IPS-18c (cell line): ENCODE results near the gene SARDH.

ENCODE experiments used
- H3K4me3 ChIP-seq: 2 replicates; pipeline ENCODE4 v1.7.0; 2013; ENCODE audit warnings: low read depth, mild to moderate bottlenecking, low read length, moderate library complexity; ENCODE audit not compliant: insufficient read depth
- H3K9me3 ChIP-seq: one replicate; pipeline ENCODE4 v1.6.1; 2013; ENCODE audit warnings: mild to moderate bottlenecking, low read length, moderate library complexity; ENCODE audit not compliant: control insufficient read depth, insufficient read depth

Gene SARDH

GRCh38 chr9:133728856-133729616, 9.1 kb downstream of the SARDH start:
- H3K9me3 ChIP-seq, result no peaks in the 10 kb centered on the region
- no peak overlapping the region for H3K4me3 ChIP-seq

GRCh38 chr9:133727876-133728441, 10.2 kb downstream of the SARDH start:
- Histone ChIP-seq H3K9me3 (no peaks in the 10 kb centered on the region), H3K4me3 (no peak overlapping the region)

DNA sequence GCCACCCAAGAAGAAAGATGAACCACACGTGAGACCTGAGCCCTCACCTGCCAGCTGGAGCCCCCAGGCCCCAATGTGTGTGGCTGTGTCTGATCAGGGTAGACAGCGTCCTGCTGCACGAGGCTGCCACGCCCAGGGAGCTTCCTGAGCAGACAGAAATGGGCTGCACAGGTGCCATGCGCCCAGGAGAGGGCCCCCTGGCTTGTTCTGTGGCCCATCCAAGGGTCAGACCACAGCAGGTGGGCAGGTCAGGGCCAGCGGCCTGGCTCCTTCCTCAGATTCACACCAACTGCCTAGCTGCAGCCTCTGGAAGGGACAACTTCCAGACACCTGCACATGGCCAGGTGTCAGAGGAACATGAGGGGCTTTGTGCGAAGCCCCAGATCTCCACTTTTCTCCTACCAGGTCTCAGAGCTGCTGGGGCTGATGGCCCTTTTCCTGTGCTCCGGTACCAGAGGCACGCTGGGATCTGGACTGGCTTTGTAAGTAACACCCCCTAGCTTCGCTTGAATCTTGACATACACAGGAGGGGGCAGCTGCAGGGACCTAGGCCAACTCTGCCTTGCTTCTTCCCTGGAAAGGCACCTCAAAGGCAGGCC, 10.8 kb downstream of the SARDH start:
- Histone ChIP-seq H3K9me3 (no peaks in the 10 kb centered on the region), H3K4me3 (no peak overlapping the region)

DNA sequence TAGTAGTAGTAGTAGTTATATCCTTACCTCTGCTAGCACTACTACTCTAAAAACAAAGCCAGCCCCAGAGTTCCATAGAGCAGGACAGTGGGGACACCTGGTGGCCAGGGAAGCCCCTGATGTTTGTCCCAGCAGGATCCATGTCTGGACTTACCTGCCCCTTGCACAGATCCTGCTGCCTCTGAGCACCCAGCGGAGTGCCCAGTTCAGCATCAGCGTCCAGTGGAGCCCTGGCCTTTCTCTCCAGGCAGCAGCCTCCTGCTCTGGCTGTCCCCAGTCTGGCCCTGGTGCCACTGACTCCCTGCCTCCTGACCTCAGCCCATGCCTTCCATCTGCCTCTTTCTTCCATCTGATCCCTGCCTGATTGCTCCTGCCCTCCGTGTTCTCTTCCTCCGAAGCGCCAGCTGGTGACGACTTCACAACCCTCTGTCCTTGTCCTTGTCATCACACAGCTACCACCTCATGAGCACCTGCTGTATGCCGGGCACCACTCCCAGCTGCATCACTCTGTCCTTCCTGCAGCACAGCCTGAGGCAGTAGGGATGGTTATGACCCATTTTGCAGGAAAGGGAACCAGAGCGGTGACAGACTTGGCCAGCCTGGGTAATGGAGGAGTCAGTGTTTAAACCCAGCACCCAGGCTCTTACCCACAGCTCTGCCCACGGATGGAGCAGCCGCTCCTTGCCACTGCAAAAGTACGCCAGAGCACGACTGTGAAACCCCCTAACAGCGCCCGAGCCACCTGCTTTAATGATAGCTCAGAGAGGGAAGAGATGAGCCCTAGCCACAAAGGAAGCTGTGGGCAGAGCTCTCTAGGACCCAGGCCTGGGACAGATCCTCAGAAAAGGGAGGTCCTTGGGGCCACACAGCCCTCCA, 11.5 kb downstream of the SARDH start:
- no peak overlapping the region for H3K4me3 ChIP-seq

GRCh38 chr9:133725886-133726285, 12.3 kb downstream of the SARDH start:
- H3K4me3 ChIP-seq, result no peak overlapping the region

More for the DNA sequence above, 11.5 kb downstream of the SARDH start:
- H3K9me3 ChIP-seq, result no peaks in the 10 kb centered on the region

DNA sequence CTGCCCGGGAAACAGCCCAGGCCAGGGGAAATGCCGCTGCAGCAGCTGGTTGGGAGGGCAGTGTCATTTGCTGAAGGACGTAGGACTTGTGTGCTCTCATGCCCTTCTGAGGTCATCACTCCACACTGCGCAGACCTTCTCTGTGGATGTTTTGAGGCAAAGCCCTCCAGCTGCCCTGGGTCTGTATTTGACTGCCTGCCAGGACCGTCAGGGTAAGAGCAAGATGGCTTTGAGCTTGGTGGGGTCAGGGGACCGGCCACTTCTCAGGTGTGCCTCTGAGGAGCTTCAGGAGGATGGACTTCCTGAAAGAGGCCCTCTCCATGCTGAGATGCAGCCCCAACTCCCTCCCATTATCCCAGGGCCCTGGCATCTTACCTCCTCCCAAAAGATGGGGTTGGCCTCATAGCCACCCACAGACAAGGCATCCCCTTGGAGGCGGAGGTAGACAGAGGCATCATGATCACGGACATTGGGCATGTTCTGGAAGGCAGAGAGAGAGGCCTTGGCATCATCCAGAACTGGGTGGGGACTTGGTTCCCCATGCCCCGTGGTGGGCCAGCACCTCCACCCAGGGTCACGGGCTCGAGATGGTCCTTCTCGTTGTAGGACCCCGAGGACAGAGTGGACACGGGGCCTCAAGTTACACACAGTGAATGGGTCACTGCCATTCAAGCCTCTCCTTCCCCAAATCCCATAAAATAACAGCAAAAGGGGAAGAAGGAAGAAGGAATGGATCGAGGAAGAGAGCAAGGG, 19.4 kb downstream of the SARDH start:
- H3K9me3 ChIP-seq, result no peaks in the 10 kb centered on the region
- H3K4me3 ChIP-seq, result no peak overlapping the region

More at GRCh38 chr9:133725886-133726285, 12.3 kb downstream of the SARDH start:
- no peaks in the 10 kb centered on the region for H3K9me3 ChIP-seq

DNA sequence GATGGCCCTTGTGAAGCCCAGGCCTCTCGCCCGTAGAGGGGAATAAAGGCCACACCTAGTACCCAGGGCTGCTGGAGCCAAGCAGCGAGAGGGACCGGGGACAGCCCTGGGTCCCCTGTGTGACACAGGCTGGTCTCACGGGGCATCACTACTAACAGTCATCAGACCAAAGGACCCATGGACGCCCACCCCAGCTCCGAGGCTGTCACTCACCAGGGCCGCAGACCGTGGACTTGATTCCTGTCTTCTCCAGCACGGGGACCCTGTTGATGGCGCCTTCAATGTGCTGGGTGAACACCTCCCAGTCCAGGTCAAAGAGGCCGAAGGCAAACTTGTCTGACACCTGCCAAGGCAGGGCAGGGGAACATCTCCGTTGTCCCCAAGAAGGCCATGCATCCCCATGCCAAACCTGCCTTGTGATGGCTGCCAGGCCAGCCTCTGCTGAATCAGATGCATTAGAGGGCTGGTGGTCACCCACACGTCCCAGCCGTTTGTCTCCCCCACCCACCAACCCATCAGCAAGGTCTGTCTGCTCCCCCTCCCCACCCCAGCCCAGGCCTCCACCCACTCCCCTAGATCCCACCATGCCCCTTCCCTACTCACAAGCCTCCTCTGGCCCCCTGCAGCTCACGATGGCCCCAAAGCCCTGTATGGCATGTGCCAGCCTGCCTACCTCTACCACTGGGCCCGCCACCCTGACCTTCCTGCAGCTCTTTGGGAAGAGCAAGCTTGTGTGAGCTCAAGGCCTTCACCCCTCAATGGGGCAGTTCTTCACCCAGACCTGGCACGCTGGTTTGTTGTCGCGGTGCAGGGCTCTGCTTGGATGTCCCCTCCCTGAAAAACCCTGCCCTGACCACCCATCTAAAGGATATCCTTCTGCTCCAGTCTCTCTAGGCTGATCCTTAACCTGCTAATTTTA, 20.8 kb downstream of the SARDH start:
- peaks cover 2% of the 10 kb centered on the region for H3K9me3 ChIP-seq
- no peak overlapping the region for H3K4me3 ChIP-seq

DNA sequence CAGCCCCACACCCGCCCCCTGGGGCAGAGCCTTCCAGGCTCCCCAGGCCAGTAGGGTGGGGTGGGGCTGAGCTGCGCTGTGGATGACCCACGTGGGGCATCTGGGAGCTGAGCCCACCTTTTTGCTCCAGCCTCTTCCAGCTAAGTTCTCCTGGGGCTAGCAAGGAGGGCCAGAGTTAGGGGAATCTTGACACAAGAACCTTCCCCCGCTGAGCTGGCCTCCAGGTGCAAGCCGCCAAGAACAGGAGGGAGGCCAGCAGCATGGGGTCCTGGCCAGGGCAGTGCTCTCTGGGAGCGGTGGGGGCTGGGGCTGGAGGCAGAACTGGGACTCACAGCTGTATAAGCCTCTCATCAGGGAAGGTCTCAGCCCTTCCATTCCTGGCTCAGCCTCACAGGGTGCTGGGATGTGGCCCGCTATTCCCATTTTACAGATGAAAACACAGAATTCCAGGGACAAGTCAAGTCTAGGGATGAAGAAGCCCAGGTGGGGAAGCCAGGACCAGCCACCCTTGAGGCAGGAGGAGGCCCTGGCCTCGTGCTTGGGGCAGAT, 21.5 kb downstream of the SARDH start:
- H3K4me3 ChIP-seq, result no peak overlapping the region
- peaks cover 2% of the 10 kb centered on the region for H3K9me3 ChIP-seq

DNA sequence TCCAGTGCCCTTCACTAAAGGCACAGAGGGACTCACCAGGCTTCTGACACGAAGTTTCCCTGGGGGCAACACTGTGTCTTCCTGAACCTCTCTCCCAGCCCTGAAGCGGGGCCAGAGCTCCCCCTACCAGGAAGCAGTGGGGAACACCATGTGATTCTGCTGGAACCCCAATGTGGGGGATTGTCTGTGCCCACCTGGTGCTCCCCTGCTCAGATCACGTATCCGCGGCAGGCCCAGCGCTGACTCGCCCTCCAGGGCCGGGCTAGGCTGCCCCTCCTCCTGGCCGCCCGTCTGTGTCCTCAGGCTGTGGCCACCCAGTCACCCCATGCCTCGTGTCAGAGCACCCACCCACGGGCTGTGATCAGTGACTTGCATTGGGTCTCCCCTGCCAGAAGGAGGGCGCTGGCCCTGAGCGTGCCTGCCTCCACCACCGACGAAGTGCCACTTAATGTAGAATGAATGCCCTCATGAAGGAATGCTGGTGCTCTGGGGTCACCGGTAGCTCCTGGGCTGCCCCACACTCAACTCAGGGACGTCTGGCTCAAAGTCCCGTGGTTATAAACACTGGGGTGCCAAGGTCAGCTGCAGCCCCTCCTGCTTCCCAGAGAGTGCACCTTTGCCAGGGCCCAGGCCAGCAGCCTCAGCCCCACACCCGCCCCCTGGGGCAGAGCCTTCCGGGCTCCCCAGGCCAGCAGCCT, 22.1 kb downstream of the SARDH start:
- Histone ChIP-seq H3K9me3 (peaks cover 2% of the 10 kb centered on the region), H3K4me3 (no peak overlapping the region)

GRCh38 chr9:133715295-133715865, 22.8 kb downstream of the SARDH start:
- H3K4me3 ChIP-seq, result no peak overlapping the region
- H3K9me3 ChIP-seq, result peaks cover 2% of the 10 kb centered on the region

GRCh38 chr9:133714606-133715294, 23.4 kb downstream of the SARDH start:
- H3K9me3 ChIP-seq, result peaks cover 2% of the 10 kb centered on the region
- H3K4me3 ChIP-seq, result no peak overlapping the region

- Histone ChIP-seq H3K9me3 (peaks cover 2% of the 10 kb centered on the region), H3K4me3 (no peak overlapping the region)
These were observed 24.1 kb downstream of the SARDH start for GRCh38 chr9:133713960-133714495.

GRCh38 chr9:133713150-133713959, 24.8 kb downstream of the SARDH start:
- no peak overlapping the region for H3K4me3 ChIP-seq
- peaks cover 2% of the 10 kb centered on the region for H3K9me3 ChIP-seq
